SJSA1 (cell line): ENCODE results near the gene LZTFL1. TPM values are rescaled to one million over a fixed set of nuclear protein-coding genes. Genes with fewer than 3 reads are reported as not detected.

ENCODE experiments used
- DNase-seq, 2 experiments: peaks; one replicate each; pipeline ENCODE4 v3.0.0-alpha.2; 2015 to 2020; ENCODE audit warnings: low spot score in 2 of 2, low read depth in 1 of 2
- H3K27ac ChIP-seq: fragments of 250-450 bp; sonication (Bioruptor Pico); 2 replicates; pipeline ENCODE4 v1.5.1; 2020; ENCODE audit warnings: mild to moderate bottlenecking, moderate library complexity
- H3K27me3 ChIP-seq: fragments of 250-450 bp; sonication (Bioruptor Pico); replicated peaks from 2 replicates; pipeline ENCODE4 v1.5.1; 2020; ENCODE audit warnings: mild to moderate bottlenecking, moderate library complexity
- H3K36me3 ChIP-seq: fragments of 250-450 bp; sonication (Bioruptor Pico); 2 replicates; pipeline ENCODE4 v1.5.1; 2020; ENCODE audit warnings: mild to moderate bottlenecking
- H3K4me1 ChIP-seq: fragments of 250-450 bp; sonication (Bioruptor Pico); replicated peaks from 2 replicates; pipeline ENCODE4 v1.6.1; 2021; ENCODE audit warnings: mild to moderate bottlenecking
- H3K4me3 ChIP-seq: fragments of 250-450 bp; sonication (Bioruptor Pico); 2 replicates; pipeline ENCODE4 v1.5.1; 2020; ENCODE audit warnings: mild to moderate bottlenecking
- H3K9me3 ChIP-seq: fragments of 250-450 bp; sonication (Bioruptor Pico); replicated peaks from 2 replicates; pipeline ENCODE4 v1.5.1; 2020; ENCODE audit warnings: mild to moderate bottlenecking
- total RNA-seq: library from RNA; depleted of rRNA; stranded (reverse); fragments of >200 nt; shearing (Covaris generic); gene quantifications from 2 replicates; pipeline ENCODE4 v1.2.3, GENCODE V29; 2014; rRNA removed

LZTFL1 gene
- total RNA-seq, 1 experiment from 2014 or later: 8.2 TPM

DNA sequence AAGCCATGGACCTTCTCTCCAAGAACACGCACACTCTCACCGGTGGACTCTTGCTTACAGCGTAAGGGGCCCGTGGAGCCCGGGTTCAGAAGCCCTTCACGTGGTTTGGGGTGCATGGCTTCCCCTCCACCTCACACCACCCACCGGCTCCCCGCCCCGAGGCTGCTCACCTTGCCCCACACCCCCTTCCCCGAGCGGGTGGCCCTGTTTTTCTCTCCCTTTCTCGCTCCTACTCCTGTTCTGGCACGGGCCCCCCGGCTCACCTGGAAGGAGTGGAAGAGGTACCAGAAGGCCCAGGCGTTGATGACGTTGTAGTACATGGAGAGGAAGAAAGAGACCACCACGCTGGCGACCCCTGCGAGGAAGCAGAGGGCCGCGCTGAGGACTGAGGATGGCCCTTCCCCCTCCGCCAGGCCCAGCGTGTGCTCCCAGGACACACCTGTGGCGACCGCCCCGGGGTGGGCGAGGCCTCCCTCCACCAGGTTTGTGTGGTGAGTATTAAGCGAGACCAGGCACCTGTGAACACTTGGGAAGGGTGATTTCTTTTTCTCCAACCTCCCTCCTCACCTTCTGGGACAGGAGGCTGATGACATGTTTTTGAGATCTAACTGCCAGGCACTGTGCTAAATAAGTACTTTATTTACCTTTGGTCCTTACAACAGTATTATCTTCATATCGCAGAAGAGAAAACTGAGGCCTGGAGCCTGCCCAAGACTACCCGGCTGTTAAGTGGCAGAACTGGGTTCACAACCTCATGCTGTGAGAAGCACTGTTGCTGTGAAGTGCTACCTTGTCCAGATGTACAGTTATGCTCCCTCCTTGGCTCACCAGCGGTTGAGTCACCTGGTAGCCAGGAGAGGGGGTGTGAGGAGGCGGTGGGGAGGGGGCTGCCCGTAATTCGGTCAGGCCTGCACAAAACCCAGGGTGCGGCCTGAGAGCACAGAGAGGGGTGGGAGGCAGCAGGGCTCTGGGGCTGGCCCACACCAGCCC is 61.9 kb downstream of the LZTFL1 start:
- Histone ChIP-seq H3K4me1 (peaks cover 25% of the 10 kb centered on the region), H3K36me3 (no peaks in the 10 kb centered on the region), H3K4me3 (no peak overlapping the region), H3K27ac (no peak overlapping the region), H3K27me3 (no peaks in the 10 kb centered on the region), H3K9me3 (no peaks in the 10 kb centered on the region)
- no peak for DNase-seq

DNA sequence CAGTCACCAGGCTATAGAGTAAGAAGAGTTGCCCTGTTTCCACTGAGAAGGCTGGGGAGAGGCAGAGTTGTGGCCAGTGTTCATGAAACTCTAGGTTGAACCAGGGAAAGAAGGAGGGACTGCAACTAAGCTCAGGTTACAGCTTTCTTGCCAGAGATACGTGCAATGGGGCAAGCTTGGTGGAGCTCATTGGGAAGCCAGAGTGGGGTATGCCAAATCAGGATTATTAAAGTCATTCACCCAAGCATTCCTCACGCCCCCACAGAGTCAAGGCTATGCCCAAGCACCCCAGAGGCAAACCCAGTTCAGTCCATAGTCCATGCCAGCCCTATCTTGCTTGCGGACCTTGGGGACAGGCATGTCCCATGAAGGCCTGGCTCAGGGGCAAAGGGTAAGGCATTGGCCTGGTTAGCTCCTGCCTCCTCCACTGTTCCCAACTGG is 63.1 kb downstream of the LZTFL1 start:
- H3K4me1 ChIP-seq: peaks cover 25% of the 10 kb centered on the region
- no peaks in the 10 kb centered on the region for H3K27me3 ChIP-seq
- no peak overlapping the region for H3K27ac ChIP-seq
- H3K4me3 ChIP-seq: no peak overlapping the region
- no peaks in the 10 kb centered on the region for H3K9me3 ChIP-seq
- no peaks in the 10 kb centered on the region for H3K36me3 ChIP-seq
- no peak for DNase-seq

DNA sequence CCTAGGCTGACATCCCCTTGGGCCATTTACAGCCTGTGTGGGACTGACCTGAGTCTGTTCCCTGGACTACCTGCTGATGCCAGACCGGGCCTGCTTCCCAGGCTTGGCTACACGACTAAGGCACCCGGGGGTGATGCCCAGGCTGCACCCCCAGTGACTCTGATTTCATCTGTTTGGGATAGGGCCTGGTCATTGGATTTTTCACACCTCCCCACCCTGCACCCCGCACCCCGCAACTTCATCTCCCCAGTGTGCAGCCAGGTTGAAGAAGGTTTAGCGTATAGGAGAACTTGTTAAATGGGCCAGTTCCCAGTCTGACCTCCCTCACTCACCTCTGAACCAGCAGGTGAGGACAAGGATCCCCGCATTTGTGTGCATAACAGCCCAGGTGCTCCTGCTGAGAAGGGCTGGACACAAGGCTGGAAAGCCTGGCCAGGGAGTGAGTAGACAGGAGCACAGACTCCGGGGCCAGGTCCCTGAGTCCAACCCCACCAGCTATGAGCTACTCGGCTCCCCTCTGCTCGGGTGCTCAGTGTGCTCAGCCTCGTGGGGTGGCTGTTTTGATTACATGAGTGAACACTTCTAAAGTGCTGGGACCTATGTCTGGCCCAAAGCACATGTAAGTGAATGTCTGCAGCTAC is 64.1 kb downstream of the LZTFL1 start:
- Histone ChIP-seq H3K27ac (no peak overlapping the region), H3K4me1 (peaks cover 25% of the 10 kb centered on the region), H3K36me3 (no peaks in the 10 kb centered on the region), H3K4me3 (no peak overlapping the region), H3K27me3 (no peaks in the 10 kb centered on the region), H3K9me3 (no peaks in the 10 kb centered on the region)
- DNase-seq: no peak

- H3K4me3 ChIP-seq: no peak overlapping the region
- H3K27me3 ChIP-seq: no peaks in the 10 kb centered on the region
- DNase-seq: peak in 1 of 2 experiments; percentile 4
- peaks cover 25% of the 10 kb centered on the region for H3K4me1 ChIP-seq
- H3K9me3 ChIP-seq: no peaks in the 10 kb centered on the region
- H3K36me3 ChIP-seq: no peaks in the 10 kb centered on the region
- no peak overlapping the region for H3K27ac ChIP-seq
Measured at GRCh38 chr3:45777111-45777745, 64.7 kb downstream of the LZTFL1 start.

GRCh38 chr3:45776611-45777010 is 65.3 kb downstream of the LZTFL1 start:
- no peaks in the 10 kb centered on the region for H3K36me3 ChIP-seq
- DNase-seq: peak; percentile 72 to 92
- no peak overlapping the region; the same call in 1 of the 2 replicates for H3K27ac ChIP-seq
- H3K4me3 ChIP-seq: no peak overlapping the region
- H3K4me1 ChIP-seq: peaks cover 25% of the 10 kb centered on the region
- H3K27me3 ChIP-seq: no peaks in the 10 kb centered on the region
- no peaks in the 10 kb centered on the region for H3K9me3 ChIP-seq

DNA sequence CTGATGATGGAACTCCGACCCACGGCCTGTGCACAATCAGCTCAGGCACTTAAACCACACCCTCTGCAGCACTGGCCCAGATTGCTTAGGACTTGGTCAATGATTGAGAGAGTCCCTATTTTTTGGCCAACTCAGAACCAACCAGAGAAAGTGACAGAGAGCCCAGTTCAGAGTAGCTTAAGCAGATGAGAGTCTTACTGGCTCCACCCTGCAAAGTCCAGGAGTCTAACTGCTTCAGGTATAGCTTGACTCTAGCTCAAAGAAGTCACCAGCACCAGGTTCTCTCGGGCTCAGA is 65.7 kb downstream of the LZTFL1 start:
- H3K27me3 ChIP-seq: no peaks in the 10 kb centered on the region
- no peak for DNase-seq
- H3K36me3 ChIP-seq: no peaks in the 10 kb centered on the region
- H3K9me3 ChIP-seq: no peaks in the 10 kb centered on the region
- H3K4me3 ChIP-seq: no peak overlapping the region
- no peak overlapping the region; the same call in 1 of the 2 replicates for H3K27ac ChIP-seq
- peaks cover 25% of the 10 kb centered on the region for H3K4me1 ChIP-seq

GRCh38 chr3:45775571-45776300 is 66.2 kb downstream of the LZTFL1 start:
- no peaks in the 10 kb centered on the region for H3K27me3 ChIP-seq
- H3K9me3 ChIP-seq: no peaks in the 10 kb centered on the region
- H3K4me3 ChIP-seq: no peak overlapping the region
- no peak overlapping the region for H3K27ac ChIP-seq
- H3K36me3 ChIP-seq: no peaks in the 10 kb centered on the region
- no peak for DNase-seq
- H3K4me1 ChIP-seq: peaks cover 25% of the 10 kb centered on the region

- H3K36me3 ChIP-seq: no peaks in the 10 kb centered on the region
- H3K27me3 ChIP-seq: no peaks in the 10 kb centered on the region
- peaks cover 25% of the 10 kb centered on the region for H3K4me1 ChIP-seq
- H3K9me3 ChIP-seq: no peaks in the 10 kb centered on the region
- no peak overlapping the region for H3K4me3 ChIP-seq
- no peak overlapping the region for H3K27ac ChIP-seq
- no peak for DNase-seq
Measured at GRCh38 chr3:45774581-45775521, 67.1 kb downstream of the LZTFL1 start.

GRCh38 chr3:45773714-45774449 is 68.0 kb downstream of the LZTFL1 start:
- Histone ChIP-seq H3K27ac (no peak overlapping the region), H3K27me3 (no peaks in the 10 kb centered on the region), H3K9me3 (no peaks in the 10 kb centered on the region), H3K36me3 (no peaks in the 10 kb centered on the region), H3K4me3 (no peak overlapping the region), H3K4me1 (peaks cover 25% of the 10 kb centered on the region)
- DNase-seq: no peak

Other genes starting within 250 kb of the LZTFL1 start
- gene LIMD1, start 247.4 kb downstream of the LZTFL1 start, total RNA-seq: 5.3 and 11.0 TPM in 2 replicates
- 25.2 and 28.8 TPM in 2 replicates for gene SACM1L, start 152.7 kb downstream of the LZTFL1 start, total RNA-seq
- gene SLC6A20, start 45.6 kb downstream of the LZTFL1 start, total RNA-seq: 0.03 TPM in 1 of 2 replicates, not detected in the other
- gene CCR9, start 44.4 kb upstream of the LZTFL1 start, total RNA-seq: not detected in 2 replicates
- not detected in 2 replicates for gene CXCR6, start 101.3 kb upstream of the LZTFL1 start, total RNA-seq
- 5.4 and 7.6 TPM in 2 replicates for gene FYCO1, start 153.7 kb upstream of the LZTFL1 start, total RNA-seq
- not detected in 2 replicates for gene XCR1, start 185.4 kb upstream of the LZTFL1 start, total RNA-seq